Liver (tissue), 9 donors: ENCODE data around the gene CAPZA2. TPM values are rescaled to one million over a fixed set of nuclear protein-coding genes. Genes with fewer than 3 reads are reported as not detected.

Experiments used
- DNase-seq: peaks from one replicate; pipeline ENCODE4 v3.0.0-alpha.2; 2017; ENCODE audit warnings: low spot score
- H3K27ac ChIP-seq, 2 donors: one replicate each; pipeline ENCODE4 v1.7.0; 2013; ENCODE audit warnings: inconsistent platforms in 2 of 2, low read length in 2 of 2, control low read depth in 1 of 2, low read depth in 1 of 2, mild to moderate bottlenecking in 1 of 2
- H3K27me3 ChIP-seq, 4 donors: one replicate each; pipeline versions ENCODE4 v1.6.1 to v1.7.0; 2013; ENCODE audit warnings: low read length in 3 of 4, inconsistent platforms in 1 of 4, mild to moderate bottlenecking in 1 of 4, moderate library complexity in 1 of 4; ENCODE audit not compliant: control insufficient read depth in 4 of 4, insufficient read depth in 4 of 4
- H3K36me3 ChIP-seq, 4 donors: one replicate each; pipeline versions ENCODE4 v1.6.1 to v1.7.0; 2013; ENCODE audit warnings: low read length in 3 of 4, mild to moderate bottlenecking in 3 of 4, low read depth in 1 of 4, moderate library complexity in 1 of 4; ENCODE audit not compliant: control insufficient read depth in 4 of 4, insufficient read depth in 3 of 4
- H3K4me1 ChIP-seq, 4 donors: one replicate each; pipeline versions ENCODE4 v1.6.1 to v1.7.0; 2013; ENCODE audit warnings: low read length in 3 of 4, mild to moderate bottlenecking in 3 of 4, moderate library complexity in 1 of 4; ENCODE audit not compliant: control insufficient read depth in 4 of 4, insufficient read depth in 4 of 4
- H3K4me3 ChIP-seq, 3 donors: one replicate each; pipeline versions ENCODE4 v1.6.1 to v1.7.0; 2013; ENCODE audit warnings: low read length in 3 of 3, control low read depth in 1 of 3, low read depth in 1 of 3, mild to moderate bottlenecking in 1 of 3
- H3K9ac ChIP-seq, 2 donors: one replicate each; pipeline ENCODE4 v1.7.0; 2013; ENCODE audit warnings: low read length in 2 of 2, mild to moderate bottlenecking in 2 of 2, moderate library complexity in 2 of 2, control low read depth in 1 of 2, low read depth in 1 of 2
- H3K9me3 ChIP-seq, 4 donors: one replicate each; pipeline versions ENCODE4 v1.6.1 to v1.7.0; 2013; ENCODE audit warnings: low read length in 3 of 4; ENCODE audit not compliant: control insufficient read depth in 4 of 4
- CTCF ChIP-seq: fragments of 150-350 bp; IDR thresholded peaks from 2 replicates; pipeline ENCODE4 v1.5.1; 2017; ENCODE audit warnings: improper control_type of control experiment, low read depth, low read length; ENCODE audit not compliant: missing input control
- FOXA2 ChIP-seq: IDR thresholded peaks from 2 replicates; pipeline ENCODE4 v1.6.1; 2016; ENCODE audit warnings: antibody characterized with exemption
- GABPA ChIP-seq, 2 donors: IDR thresholded peaks in 1 of 2; conservative IDR thresholded peaks in 1 of 2; 2 replicates each; pipeline ENCODE4 v1.6.1; 2016; ENCODE audit warnings: antibody characterized with exemption in 2 of 2, mild to moderate bottlenecking in 1 of 2, moderate library complexity in 1 of 2
- HNF4G ChIP-seq: IDR thresholded peaks from 2 replicates; pipeline ENCODE4 v1.6.1; 2016; ENCODE audit warnings: antibody characterized with exemption
- JUND ChIP-seq, 2 donors: IDR thresholded peaks; 2 replicates each; pipeline ENCODE4 v1.6.1; 2016; ENCODE audit warnings: antibody characterized with exemption in 2 of 2
- MAX ChIP-seq: IDR thresholded peaks from 2 replicates; pipeline ENCODE4 v1.6.1; 2016; ENCODE audit warnings: antibody characterized with exemption
- NR2F2 ChIP-seq: IDR thresholded peaks from 2 replicates; pipeline ENCODE4 v1.6.1; 2016; ENCODE audit warnings: antibody characterized with exemption
- RAD21 ChIP-seq, 2 donors: IDR thresholded peaks; 2 replicates each; pipeline ENCODE4 v1.6.1; 2016; ENCODE audit warnings: antibody characterized with exemption in 2 of 2, mild to moderate bottlenecking in 2 of 2
- RXRA ChIP-seq, 2 donors: IDR thresholded peaks; 2 replicates each; pipeline ENCODE4 v1.6.1; 2017 to 2018; ENCODE audit warnings: antibody characterized with exemption in 2 of 2, mild to moderate bottlenecking in 1 of 2
- SP1 ChIP-seq: IDR thresholded peaks from 2 replicates; pipeline ENCODE4 v1.6.1; 2018; ENCODE audit warnings: antibody characterized with exemption, mild to moderate bottlenecking
- TAF1 ChIP-seq: conservative IDR thresholded peaks from 2 replicates; pipeline ENCODE4 v1.6.1; 2016; ENCODE audit warnings: antibody characterized with exemption, mild to moderate bottlenecking
- YY1 ChIP-seq: IDR thresholded peaks from 2 replicates; pipeline ENCODE4 v1.6.1; 2016; ENCODE audit warnings: antibody characterized with exemption, mild to moderate bottlenecking
- WGBS: extraction: QIAGEN DNeasy Blood & Tissue Kit; methylation state at CpG from one replicate; pipeline ENCODE4 v1.1.7; 2013; 5-methylcytosine and 5-hydroxymethylcytosine counted together
- polyA plus RNA-seq, 2 donors: library from polyadenylated mRNA; stranded (reverse) in 1 of 2; unstranded in 1 of 2; fragments of 200-250 nt in 1 of 2; fragments of >200 nt in 1 of 2; fragmentation: Nextera tagmentation in 1 of 2; extraction: Ambion mirVana in 1 of 2; gene quantifications; one replicate each; pipeline versions ENCODE4 v1.2.1 to v1.2.3, GENCODE V29; 2013 to 2015
- total RNA-seq, 2 donors: library from RNA; depleted of rRNA; stranded (reverse); fragments of >200 nt; gene quantifications; one replicate each; pipeline ENCODE4 v1.2.3, GENCODE V29; 2014
- TF ChIP-seq, protein P1 (sequence below): IDR thresholded peaks from 2 replicates; pipeline ENCODE4 v1.6.1; 2016; ENCODE audit warnings: antibody characterized with exemption
- TF ChIP-seq, protein P2 (sequence below): IDR thresholded peaks from 2 replicates; pipeline ENCODE4 v1.6.1; 2016; ENCODE audit warnings: antibody characterized with exemption
- TF ChIP-seq, protein P3 (sequence below): IDR thresholded peaks from 2 replicates; pipeline ENCODE4 v1.6.1; 2016; ENCODE audit warnings: antibody characterized with exemption, mild to moderate bottlenecking
- donor health status: healthy.
- donor health status: healthy.
- donor health status: healthy.
- donor health status: healthy.
- donor health status: healthy.

Gene CAPZA2
- total and polyA plus RNA-seq, 4 donors = 45.1 to 90.0 (median 69.1) TPM

- no peak for TF ChIP-seq CTCF
- no peak for TF ChIP-seq TAF1
Observed at GRCh38 chr7:116902867-116903266, 40.5 kb downstream of the CAPZA2 start (continued).

DNA sequence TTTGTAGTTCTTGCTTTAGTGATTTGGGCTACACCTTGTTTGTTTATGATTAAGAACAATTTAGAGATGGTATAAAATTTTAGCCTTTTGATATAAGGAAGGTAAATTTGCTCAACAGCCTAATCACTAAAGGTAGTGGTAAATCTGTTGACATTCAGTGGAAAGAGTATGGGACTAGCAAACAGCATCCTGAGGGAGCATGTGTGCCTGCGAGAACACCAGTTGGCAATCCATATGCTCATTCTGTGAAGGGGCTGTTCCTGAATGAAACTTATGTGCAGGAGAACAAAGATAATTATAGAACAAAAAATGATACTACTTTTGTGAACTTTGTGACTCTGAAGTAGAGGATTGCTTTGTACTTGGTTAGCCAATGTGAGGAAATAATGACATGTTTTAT, 44.0 kb downstream of the CAPZA2 start:
- DNase-seq = no peak
- H3K4me3 ChIP-seq = no peak overlapping the region
- 96% methylated on average over 1 of the region's 1 CpG for whole genome bisulfite sequencing
- no peak overlapping the region for H3K27ac ChIP-seq
- H3K4me1 ChIP-seq = no peaks in the 10 kb centered on the region
- peaks cover 0 to 22% (median 20%) of the 10 kb centered on the region in 4 donors for H3K36me3 ChIP-seq
- no peak overlapping the region for H3K9ac ChIP-seq
- TF ChIP-seq, protein P1, sequence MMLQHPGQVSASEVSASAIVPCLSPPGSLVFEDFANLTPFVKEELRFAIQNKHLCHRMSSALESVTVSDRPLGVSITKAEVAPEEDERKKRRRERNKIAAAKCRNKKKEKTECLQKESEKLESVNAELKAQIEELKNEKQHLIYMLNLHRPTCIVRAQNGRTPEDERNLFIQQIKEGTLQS = no peak
- no peak for TF ChIP-seq MAX
- no peak for TF ChIP-seq JUND (IDR thresholded peaks at IDR 0.05)
- no peaks in the 10 kb centered on the region for H3K27me3 ChIP-seq
- no peaks in the 10 kb centered on the region for H3K9me3 ChIP-seq

- H3K9ac ChIP-seq = no peak overlapping the region
- H3K36me3 ChIP-seq = peaks cover 4 to 36% (median 34%) of the 10 kb centered on the region in 4 donors
- H3K9me3 ChIP-seq = no peaks in the 10 kb centered on the region
- H3K27ac ChIP-seq = no peak overlapping the region
- TF ChIP-seq FOXA2 (no peak), TAF1 (no peak), SP1 (no peak), YY1 (no peak), GABPA (IDR thresholded peaks at IDR 0.05 in 1 of 2, conservative IDR thresholded peaks at IDR 0.05 in 1 of 2) (no peak)
- TF ChIP-seq, protein P1 = no peak
- H3K4me1 ChIP-seq = peaks cover 0 to 4% (median 0%) of the 10 kb centered on the region in 4 donors
- no peaks in the 10 kb centered on the region for H3K27me3 ChIP-seq
- 89% methylated on average over 6 of the region's 6 CpGs for WGBS
- DNase-seq = no peak
- no peak overlapping the region for H3K4me3 ChIP-seq
Observed at GRCh38 chr7:116910383-116910782, 48.0 kb downstream of the CAPZA2 start.

DNA sequence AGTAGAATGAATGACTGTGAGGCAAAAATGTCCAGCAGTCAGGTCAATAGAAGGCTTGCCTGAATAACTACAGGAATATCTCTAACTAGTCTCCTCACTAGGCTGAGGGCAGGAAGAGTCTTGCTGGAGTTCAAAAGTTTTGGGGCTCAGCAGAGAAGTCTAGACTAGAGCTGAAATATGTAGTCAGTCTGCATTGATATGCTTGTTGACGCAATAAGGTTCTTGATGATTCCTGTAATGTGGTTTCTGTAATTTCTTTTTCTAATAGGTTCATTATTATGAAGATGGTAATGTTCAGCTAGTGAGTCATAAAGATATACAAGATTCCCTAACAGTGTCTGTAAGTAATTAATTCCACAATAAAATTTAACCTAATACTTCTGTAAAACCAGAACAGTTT, 49.4 kb downstream of the CAPZA2 start:
- H3K36me3 ChIP-seq = peaks cover 4 to 45% (median 36%) of the 10 kb centered on the region in 4 donors
- H3K9ac ChIP-seq = no peak overlapping the region
- H3K27me3 ChIP-seq = no peaks in the 10 kb centered on the region
- 96% methylated on average over 1 of the region's 1 CpG for WGBS
- no peak overlapping the region for H3K4me3 ChIP-seq
- no peak for TF ChIP-seq RAD21 (IDR thresholded peaks at IDR 0.05)
- TF ChIP-seq, protein P2, sequence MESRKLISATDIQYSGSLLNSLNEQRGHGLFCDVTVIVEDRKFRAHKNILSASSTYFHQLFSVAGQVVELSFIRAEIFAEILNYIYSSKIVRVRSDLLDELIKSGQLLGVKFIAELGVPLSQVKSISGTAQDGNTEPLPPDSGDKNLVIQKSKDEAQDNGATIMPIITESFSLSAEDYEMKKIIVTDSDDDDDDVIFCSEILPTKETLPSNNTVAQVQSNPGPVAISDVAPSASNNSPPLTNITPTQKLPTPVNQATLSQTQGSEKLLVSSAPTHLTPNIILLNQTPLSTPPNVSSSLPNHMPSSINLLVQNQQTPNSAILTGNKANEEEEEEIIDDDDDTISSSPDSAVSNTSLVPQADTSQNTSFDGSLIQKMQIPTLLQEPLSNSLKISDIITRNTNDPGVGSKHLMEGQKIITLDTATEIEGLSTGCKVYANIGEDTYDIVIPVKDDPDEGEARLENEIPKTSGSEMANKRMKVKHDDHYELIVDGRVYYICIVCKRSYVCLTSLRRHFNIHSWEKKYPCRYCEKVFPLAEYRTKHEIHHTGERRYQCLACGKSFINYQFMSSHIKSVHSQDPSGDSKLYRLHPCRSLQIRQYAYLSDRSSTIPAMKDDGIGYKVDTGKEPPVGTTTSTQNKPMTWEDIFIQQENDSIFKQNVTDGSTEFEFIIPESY = no peak
- TF ChIP-seq MAX = no peak
- TF ChIP-seq, protein P1 = no peak
- TF ChIP-seq NR2F2 = no peak
- TF ChIP-seq HNF4G = no peak
- no peak for TF ChIP-seq SP1
- no peak for TF ChIP-seq RXRA (IDR thresholded peaks at IDR 0.05)
- no peak for TF ChIP-seq JUND (IDR thresholded peaks at IDR 0.05)
- TF ChIP-seq GABPA (IDR thresholded peaks at IDR 0.05 in 1 of 2, conservative IDR thresholded peaks at IDR 0.05 in 1 of 2) = no peak
- TF ChIP-seq, protein P3, sequence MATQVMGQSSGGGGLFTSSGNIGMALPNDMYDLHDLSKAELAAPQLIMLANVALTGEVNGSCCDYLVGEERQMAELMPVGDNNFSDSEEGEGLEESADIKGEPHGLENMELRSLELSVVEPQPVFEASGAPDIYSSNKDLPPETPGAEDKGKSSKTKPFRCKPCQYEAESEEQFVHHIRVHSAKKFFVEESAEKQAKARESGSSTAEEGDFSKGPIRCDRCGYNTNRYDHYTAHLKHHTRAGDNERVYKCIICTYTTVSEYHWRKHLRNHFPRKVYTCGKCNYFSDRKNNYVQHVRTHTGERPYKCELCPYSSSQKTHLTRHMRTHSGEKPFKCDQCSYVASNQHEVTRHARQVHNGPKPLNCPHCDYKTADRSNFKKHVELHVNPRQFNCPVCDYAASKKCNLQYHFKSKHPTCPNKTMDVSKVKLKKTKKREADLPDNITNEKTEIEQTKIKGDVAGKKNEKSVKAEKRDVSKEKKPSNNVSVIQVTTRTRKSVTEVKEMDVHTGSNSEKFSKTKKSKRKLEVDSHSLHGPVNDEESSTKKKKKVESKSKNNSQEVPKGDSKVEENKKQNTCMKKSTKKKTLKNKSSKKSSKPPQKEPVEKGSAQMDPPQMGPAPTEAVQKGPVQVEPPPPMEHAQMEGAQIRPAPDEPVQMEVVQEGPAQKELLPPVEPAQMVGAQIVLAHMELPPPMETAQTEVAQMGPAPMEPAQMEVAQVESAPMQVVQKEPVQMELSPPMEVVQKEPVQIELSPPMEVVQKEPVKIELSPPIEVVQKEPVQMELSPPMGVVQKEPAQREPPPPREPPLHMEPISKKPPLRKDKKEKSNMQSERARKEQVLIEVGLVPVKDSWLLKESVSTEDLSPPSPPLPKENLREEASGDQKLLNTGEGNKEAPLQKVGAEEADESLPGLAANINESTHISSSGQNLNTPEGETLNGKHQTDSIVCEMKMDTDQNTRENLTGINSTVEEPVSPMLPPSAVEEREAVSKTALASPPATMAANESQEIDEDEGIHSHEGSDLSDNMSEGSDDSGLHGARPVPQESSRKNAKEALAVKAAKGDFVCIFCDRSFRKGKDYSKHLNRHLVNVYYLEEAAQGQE = no peak
- DNase-seq = no peak
- H3K4me1 ChIP-seq = peaks cover 0 to 6% (median 0%) of the 10 kb centered on the region in 4 donors
- H3K27ac ChIP-seq = no peak overlapping the region
- no peaks in the 10 kb centered on the region for H3K9me3 ChIP-seq
